GM12874 (cell line): ENCODE data around the gene PHC1.

Experiments
- TF ChIP-seq, protein P1 (sequence below): IDR thresholded peaks from 2 replicates; pipeline ENCODE4 v1.5.1; 2011; ENCODE audit warnings: low read depth, mild to moderate bottlenecking, control low read depth, low read length, moderate library complexity; ENCODE audit not compliant: insufficient read depth

PHC1 gene

DNA sequence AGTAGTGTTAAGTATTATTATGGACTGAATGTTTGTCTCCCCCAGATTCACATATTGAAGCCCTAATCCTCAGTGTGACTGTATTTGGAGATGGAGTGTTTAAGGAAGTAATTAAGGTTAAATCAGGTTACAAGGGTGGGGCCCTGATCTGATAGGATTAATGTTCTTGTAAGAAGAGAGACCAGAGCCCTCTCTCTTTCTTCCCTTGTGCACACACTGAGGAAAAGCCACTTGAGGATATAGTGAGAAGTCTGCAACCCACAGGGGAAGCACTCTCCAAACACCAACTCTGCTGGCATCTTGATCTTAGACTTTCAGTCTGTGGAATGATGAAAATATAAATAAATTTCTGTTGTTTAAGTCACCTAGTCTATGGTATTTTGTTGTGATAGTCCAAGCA, 72.9 kb downstream of the PHC1 start:
- TF ChIP-seq, protein P1, sequence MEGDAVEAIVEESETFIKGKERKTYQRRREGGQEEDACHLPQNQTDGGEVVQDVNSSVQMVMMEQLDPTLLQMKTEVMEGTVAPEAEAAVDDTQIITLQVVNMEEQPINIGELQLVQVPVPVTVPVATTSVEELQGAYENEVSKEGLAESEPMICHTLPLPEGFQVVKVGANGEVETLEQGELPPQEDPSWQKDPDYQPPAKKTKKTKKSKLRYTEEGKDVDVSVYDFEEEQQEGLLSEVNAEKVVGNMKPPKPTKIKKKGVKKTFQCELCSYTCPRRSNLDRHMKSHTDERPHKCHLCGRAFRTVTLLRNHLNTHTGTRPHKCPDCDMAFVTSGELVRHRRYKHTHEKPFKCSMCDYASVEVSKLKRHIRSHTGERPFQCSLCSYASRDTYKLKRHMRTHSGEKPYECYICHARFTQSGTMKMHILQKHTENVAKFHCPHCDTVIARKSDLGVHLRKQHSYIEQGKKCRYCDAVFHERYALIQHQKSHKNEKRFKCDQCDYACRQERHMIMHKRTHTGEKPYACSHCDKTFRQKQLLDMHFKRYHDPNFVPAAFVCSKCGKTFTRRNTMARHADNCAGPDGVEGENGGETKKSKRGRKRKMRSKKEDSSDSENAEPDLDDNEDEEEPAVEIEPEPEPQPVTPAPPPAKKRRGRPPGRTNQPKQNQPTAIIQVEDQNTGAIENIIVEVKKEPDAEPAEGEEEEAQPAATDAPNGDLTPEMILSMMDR, result no peak

DNA sequence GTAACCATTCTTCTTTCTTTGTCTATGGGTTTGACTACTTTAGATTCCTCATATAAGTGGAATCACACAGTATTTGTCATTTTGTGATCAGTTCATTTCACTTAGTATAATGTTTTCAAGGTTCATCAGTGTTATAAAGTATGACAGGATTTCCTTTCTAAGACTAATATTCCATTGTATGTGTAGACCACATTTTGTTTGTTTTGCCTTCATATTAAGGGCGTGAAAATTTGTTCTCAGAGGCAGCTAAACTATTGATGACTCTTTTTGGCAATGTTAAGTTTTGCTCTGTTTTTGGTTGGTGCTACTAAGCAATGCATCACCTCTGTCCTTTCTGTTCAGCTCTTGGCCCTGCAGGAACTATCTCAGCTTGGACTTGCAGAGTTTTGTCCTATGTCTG, 73.4 kb downstream of the PHC1 start:
- TF ChIP-seq, protein P1, result no peak

DNA sequence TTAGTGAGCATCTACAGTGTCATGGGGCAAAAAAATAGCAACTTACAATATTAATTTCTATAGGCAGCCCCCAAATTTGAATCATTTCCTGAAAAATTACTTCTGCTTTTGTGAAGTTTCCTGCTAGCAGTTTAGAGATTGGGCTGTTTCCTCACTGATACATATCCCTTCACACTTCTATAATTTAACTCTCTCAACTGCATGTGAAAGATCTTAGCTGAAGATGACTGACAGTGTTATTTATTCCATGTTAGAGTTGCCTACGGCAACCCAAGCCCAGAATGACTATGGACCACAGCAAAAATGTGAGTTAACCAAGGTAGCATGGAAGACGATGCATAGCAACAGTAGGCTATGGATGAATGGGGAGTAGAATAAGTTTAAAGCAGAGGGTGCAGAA, 75.1 kb downstream of the PHC1 start, which contains the start of gene KLRG1:
Gene KLRG1 (plus strand): TSS at position 134 of the 400 bp plus-strand sequence. CDS start 90 bp downstream, at position 224.
- TF ChIP-seq, protein P1, result no peak
